GM23248 (cell line): Measurements from ENCODE around the gene ZNF318. TPM values are rescaled to one million over a fixed set of nuclear protein-coding genes. Genes with fewer than 3 reads are reported as not detected.

Source experiments
- DNase-seq: peaks from one replicate; pipeline ENCODE4 v3.0.0-alpha.2; 2015
- H2AFZ ChIP-seq: fragments of 200-600 bp; sonication (generic); 2 replicates; pipeline ENCODE4 v1.6.1; 2016; ENCODE audit warnings: antibody characterized with exemption
- H3F3A ChIP-seq: fragments of 200-600 bp; sonication (generic); 2 replicates; pipeline ENCODE4 v1.6.1; 2016; ENCODE audit warnings: mild to moderate bottlenecking, antibody characterized with exemption, mixed run types; ENCODE audit not compliant: insufficient read depth
- H3K27ac ChIP-seq: fragments of 200-600 bp; sonication (generic); 2 replicates; pipeline ENCODE4 v1.5.1; 2016; ENCODE audit warnings: mild to moderate bottlenecking
- H3K27me3 ChIP-seq: fragments of 200-600 bp; sonication (generic); replicated peaks from 2 replicates; pipeline ENCODE4 v1.6.1; 2016; ENCODE audit warnings: mild to moderate bottlenecking; ENCODE audit not compliant: insufficient read depth
- H3K36me3 ChIP-seq: fragments of 200-600 bp; sonication (generic); 2 replicates; pipeline ENCODE4 v1.6.1; 2016; ENCODE audit warnings: low read depth, mild to moderate bottlenecking
- H3K4me1 ChIP-seq: fragments of 200-600 bp; sonication (generic); 2 replicates; pipeline ENCODE4 v1.6.1; 2016; ENCODE audit warnings: mild to moderate bottlenecking; ENCODE audit not compliant: insufficient read depth
- H3K4me2 ChIP-seq: fragments of 200-600 bp; sonication (generic); one replicate; pipeline ENCODE4 v1.6.1; 2016; ENCODE audit warnings: mild to moderate bottlenecking; ENCODE audit not compliant: unreplicated experiment
- H3K4me3 ChIP-seq: fragments of 200-600 bp; sonication (generic); 2 replicates; pipeline ENCODE4 v1.5.1; 2016; ENCODE audit warnings: mild to moderate bottlenecking
- H3K79me2 ChIP-seq: fragments of 200-600 bp; sonication (generic); 2 replicates; pipeline ENCODE4 v1.6.1; 2016; ENCODE audit warnings: mild to moderate bottlenecking; ENCODE audit not compliant: insufficient read depth
- H3K9ac ChIP-seq: fragments of 200-600 bp; sonication (generic); 2 replicates; pipeline ENCODE4 v1.6.1; 2016; ENCODE audit warnings: mild to moderate bottlenecking
- H3K9me2 ChIP-seq: fragments of 200-600 bp; sonication (generic); 2 replicates; pipeline ENCODE4 v1.6.1; 2016; ENCODE audit warnings: mixed run types, mild to moderate bottlenecking, moderate library complexity; ENCODE audit not compliant: insufficient read depth
- H3K9me3 ChIP-seq: fragments of 200-600 bp; sonication (generic); one replicate; pipeline ENCODE4 v1.6.1; 2017; ENCODE audit warnings: low read depth
- H4K20me1 ChIP-seq: fragments of 200-600 bp; sonication (generic); 2 replicates; pipeline ENCODE4 v1.6.0; 2016; ENCODE audit not compliant: insufficient read depth
- EZH2 ChIP-seq: fragments of 200-600 bp; sonication (generic); IDR thresholded peaks from 2 replicates; pipeline ENCODE4 v1.6.1; 2018; ENCODE audit warnings: antibody characterized with exemption, mild to moderate bottlenecking; ENCODE audit not compliant: insufficient read depth, poor library complexity, severe bottlenecking
- EZH2phosphoT487 ChIP-seq: fragments of 200-600 bp; sonication (generic); IDR thresholded peaks from 2 replicates; pipeline ENCODE4 v1.6.1; 2018; ENCODE audit warnings: antibody characterized with exemption, moderate library complexity, mild to moderate bottlenecking, low read depth; ENCODE audit not compliant: insufficient read depth
- WGBS, 2 experiments: methylation state at CpG; one replicate each; pipeline ENCODE4 v1.1.6; 2015 to 2017; ENCODE audit warnings: low lambda C conversion rate in 2 of 2, low coverage in 1 of 2; ENCODE audit errors: missing lambda C conversion rate in 2 of 2; 5-methylcytosine and 5-hydroxymethylcytosine counted together
- in situ Hi-C: fragments of 300-500 bp; cut with MboI; formaldehyde crosslinking; loops from 2 replicates; pipeline ENCODE4 v1.15.0; 2020
- polyA plus RNA-seq: library from polyadenylated mRNA; unstranded; fragments of >200 nt; fragmentation: Nextera tagmentation; extraction: Ambion mirVana; gene quantifications from 2 replicates; pipeline ENCODE4 v1.2.1, GENCODE V29; 2016
- total RNA-seq: library from RNA; depleted of rRNA; stranded (reverse); fragments of >200 nt; shearing (Covaris generic); gene quantifications from 2 replicates; pipeline ENCODE4 v1.2.3, GENCODE V29; 2014

Gene ZNF318
- total and polyA plus RNA-seq, 2 experiments from 2014 or later, result 4.1 to 10.7 TPM

DNA sequence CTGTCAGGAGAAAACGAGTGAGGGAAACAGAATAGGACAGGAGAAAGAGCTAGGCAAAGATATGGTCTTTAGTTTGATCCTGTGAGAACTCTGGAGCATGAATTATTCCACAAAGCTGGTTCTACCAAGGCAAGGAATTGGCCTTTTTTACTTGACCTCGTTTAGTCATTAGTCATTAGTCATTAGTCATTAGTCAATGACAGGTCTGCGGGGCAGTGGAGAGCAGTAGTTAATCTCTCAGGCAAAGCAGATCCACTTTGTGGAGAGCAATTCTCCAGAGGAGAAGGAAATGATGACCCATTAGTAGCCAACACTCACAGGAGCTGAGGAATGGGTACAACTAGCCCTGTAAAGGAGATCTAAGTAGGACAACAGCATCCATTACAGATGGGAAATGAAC, 35.9 kb upstream of the ZNF318 start:
- no peak for TF ChIP-seq EZH2
- no peak for TF ChIP-seq EZH2phosphoT487
- in situ Hi-C loops, result no loop called here
- Histone ChIP-seq H3K36me3 (no peaks in the 10 kb centered on the region), H3K4me3 (no peak overlapping the region), H3K9ac (no peak overlapping the region), H3K4me1 (no peaks in the 10 kb centered on the region), H3K9me3 (no peaks in the 10 kb centered on the region), H3K79me2 (no peaks in the 10 kb centered on the region), H3K4me2 (no peak overlapping the region), H3K27me3 (no peaks in the 10 kb centered on the region; the same call in 1 of the 2 replicates), H3K9me2 (no peaks in the 10 kb centered on the region), H3K27ac (no peak overlapping the region), H3F3A (no peaks in the 10 kb centered on the region), H2AFZ (no peak overlapping the region), H4K20me1 (no peaks in the 10 kb centered on the region)
- 22 to 25% methylated on average over 3 of the region's 3 CpGs for WGBS, 2 experiments
- DNase-seq, result peak; percentile 31

DNA sequence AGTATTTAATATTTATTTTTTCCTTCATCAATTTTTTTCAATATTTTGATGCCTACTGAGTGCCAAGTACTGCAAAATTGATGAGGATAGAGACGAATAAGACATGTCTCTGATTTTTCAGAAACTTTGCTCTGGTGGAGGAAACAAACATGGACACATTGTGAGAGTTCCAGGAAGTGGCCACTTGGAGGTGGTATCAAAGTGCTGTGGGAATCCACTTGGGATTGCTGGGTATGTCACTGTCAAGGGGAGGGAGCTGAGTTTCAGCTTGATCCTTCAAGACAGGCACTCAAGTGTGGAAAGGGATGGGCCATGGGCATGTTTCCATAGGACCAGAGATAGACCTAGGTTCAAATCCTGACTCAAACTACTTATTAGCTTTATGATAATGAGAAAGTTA, 33.4 kb upstream of the ZNF318 start:
- H3K27me3 ChIP-seq, result no peaks in the 10 kb centered on the region
- H3K9ac ChIP-seq, result no peak overlapping the region
- no peaks in the 10 kb centered on the region for H3K79me2 ChIP-seq
- H3K9me2 ChIP-seq, result no peaks in the 10 kb centered on the region
- H4K20me1 ChIP-seq, result no peaks in the 10 kb centered on the region
- no peak for TF ChIP-seq EZH2
- no peak for TF ChIP-seq EZH2phosphoT487
- H2AFZ ChIP-seq, result no peak overlapping the region
- 18 to 36% methylated on average over 1 of the region's 1 CpG for WGBS, 2 experiments
- no peaks in the 10 kb centered on the region for H3F3A ChIP-seq
- H3K4me3 ChIP-seq, result no peak overlapping the region
- no peaks in the 10 kb centered on the region for H3K9me3 ChIP-seq
- H3K4me2 ChIP-seq, result no peak overlapping the region
- H3K36me3 ChIP-seq, result no peaks in the 10 kb centered on the region
- peak; percentile 6 for DNase-seq
- no peak overlapping the region for H3K27ac ChIP-seq
- in situ Hi-C loops, result no loop called here
- no peaks in the 10 kb centered on the region for H3K4me1 ChIP-seq

DNA sequence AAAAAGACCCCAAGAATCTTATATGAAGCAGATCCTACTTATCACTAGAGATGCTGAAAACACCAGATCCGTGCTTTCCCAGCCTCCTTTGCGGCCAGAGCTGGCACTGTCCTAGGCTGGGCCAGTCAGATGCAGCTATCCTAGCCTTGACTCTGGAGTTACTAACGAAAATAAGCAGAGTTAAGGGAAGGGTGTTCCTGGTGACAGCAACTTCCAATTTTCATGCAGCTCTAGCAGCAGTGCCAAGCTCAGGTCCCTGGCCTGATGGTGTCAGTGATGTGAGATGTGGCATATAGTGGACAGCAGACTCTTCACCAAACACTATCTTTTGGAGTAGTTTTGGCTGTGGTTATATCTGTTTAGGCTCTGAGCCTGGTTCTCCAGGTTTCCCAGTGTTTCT, 32.3 kb upstream of the ZNF318 start:
- in situ Hi-C loops, result no loop called here

DNA sequence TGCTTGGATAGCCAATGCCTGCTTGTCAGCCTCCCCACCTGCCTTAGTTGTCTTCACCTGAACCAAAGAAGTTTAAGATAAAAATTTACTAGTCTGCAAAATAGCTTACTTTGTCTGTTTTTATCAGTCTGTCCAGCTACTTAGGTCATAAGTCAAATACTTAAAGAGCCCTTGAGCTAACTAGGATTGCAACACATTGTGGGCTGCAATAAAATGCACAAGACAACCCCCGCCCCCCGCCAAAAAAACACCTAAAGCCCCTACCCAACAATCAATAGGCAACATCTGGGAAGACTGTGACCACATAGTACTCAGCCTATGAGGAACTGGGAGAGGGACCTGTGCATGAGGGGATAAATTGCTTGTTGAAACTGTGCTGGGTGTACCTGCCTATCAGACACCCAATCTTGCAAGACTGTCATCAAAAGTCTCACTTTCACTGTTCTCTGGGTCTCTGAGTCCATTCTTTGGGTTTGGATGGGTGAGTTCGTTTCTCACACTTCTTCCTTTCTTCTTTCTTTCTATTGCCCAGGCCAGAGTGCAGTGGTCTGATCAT, 30.6 kb upstream of the ZNF318 start:
- H2AFZ ChIP-seq, result no peak overlapping the region
- in situ Hi-C loops, result no loop called here
- H3K9me2 ChIP-seq, result no peaks in the 10 kb centered on the region
- no peaks in the 10 kb centered on the region for H3K36me3 ChIP-seq
- no peak for DNase-seq
- H3K9ac ChIP-seq, result no peak overlapping the region
- H3K27ac ChIP-seq, result no peak overlapping the region
- no peaks in the 10 kb centered on the region for H3K79me2 ChIP-seq
- no peaks in the 10 kb centered on the region for H3F3A ChIP-seq
- TF ChIP-seq EZH2phosphoT487, result no peak
- no peak for TF ChIP-seq EZH2
- 35 to 40% methylated on average over 3 of the region's 3 CpGs for WGBS, 2 experiments
- H4K20me1 ChIP-seq, result no peaks in the 10 kb centered on the region
- no peaks in the 10 kb centered on the region for H3K4me1 ChIP-seq
- H3K9me3 ChIP-seq, result no peaks in the 10 kb centered on the region
- H3K4me2 ChIP-seq, result no peak overlapping the region
- H3K27me3 ChIP-seq, result no peaks in the 10 kb centered on the region
- no peak overlapping the region for H3K4me3 ChIP-seq

More for the DNA sequence above, 32.3 kb upstream of the ZNF318 start:
- no peaks in the 10 kb centered on the region for H3F3A ChIP-seq
- WGBS, 2 experiments, result 67 to 74% methylated on average over 3 of the region's 3 CpGs
- no peak for DNase-seq
- no peak overlapping the region for H2AFZ ChIP-seq
- H3K9me2 ChIP-seq, result no peaks in the 10 kb centered on the region
- H4K20me1 ChIP-seq, result no peaks in the 10 kb centered on the region
- no peak overlapping the region for H3K27ac ChIP-seq
- no peak overlapping the region for H3K4me2 ChIP-seq
- no peaks in the 10 kb centered on the region for H3K36me3 ChIP-seq
- no peak for TF ChIP-seq EZH2phosphoT487
- TF ChIP-seq EZH2, result no peak
- H3K9ac ChIP-seq, result no peak overlapping the region
- no peaks in the 10 kb centered on the region for H3K9me3 ChIP-seq
- H3K4me3 ChIP-seq, result no peak overlapping the region
- no peaks in the 10 kb centered on the region for H3K79me2 ChIP-seq
- no peaks in the 10 kb centered on the region for H3K27me3 ChIP-seq
- H3K4me1 ChIP-seq, result no peaks in the 10 kb centered on the region
